ENCODE measurements around the gene FLT3. TPM values are rescaled to one million over a fixed set of nuclear protein-coding genes. Genes with fewer than 3 reads are reported as not detected.

Gene FLT3
- total RNA-seq, 2 donors from 2014 or later: 0.81 to 1.1 TPM

DNA sequence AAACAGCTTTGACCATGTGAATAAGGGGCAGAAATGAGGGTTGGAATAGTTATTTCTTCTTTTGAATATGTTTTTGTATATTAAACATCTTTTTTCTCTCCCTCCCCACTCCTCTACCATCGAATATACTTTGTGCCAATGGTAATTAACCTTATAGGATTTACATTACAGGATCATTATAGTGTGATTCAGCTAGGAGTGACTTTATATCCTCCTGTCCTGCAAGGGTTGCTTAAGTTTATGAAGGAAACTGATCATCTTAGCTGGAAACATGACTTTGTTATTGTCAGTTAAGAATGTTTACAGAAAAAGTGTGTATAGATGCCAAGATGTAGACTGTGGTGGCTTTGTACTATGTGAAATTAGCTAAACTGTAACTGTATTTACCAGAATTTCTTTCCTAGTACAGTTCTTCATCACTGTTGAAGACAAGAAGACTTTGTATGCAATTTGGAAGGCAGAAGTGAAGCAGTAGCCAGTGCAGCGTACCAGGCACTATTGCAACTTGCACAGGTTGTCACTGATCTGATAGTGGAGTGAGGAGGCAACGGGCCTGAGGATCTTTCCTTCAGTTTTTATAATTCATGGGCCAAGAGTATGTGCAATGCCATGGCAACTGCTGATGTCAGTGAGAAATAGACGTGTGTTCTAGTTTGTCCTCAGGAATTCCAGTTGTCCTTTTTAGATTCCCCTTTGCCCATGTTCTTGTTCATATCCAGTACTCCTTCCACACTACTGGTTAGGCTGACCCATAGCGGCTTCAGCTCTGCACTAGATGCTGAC lies 29.7 kb upstream of the FLT3 start:
- DNase-seq (ENCODE audit: low spot score): no peak
- no peak overlapping the region for H3K27ac ChIP-seq
- H3K36me3 ChIP-seq: no peaks in the 10 kb centered on the region
- no peak overlapping the region for H3K4me3 ChIP-seq
- no peaks in the 10 kb centered on the region for H3K4me1 ChIP-seq (ENCODE audit: control insufficient read depth in 1 of 2, low read depth in 2 of 2)
- no peaks in the 10 kb centered on the region for H3K27me3 ChIP-seq (replicated peaks; ENCODE audit: insufficient read depth)
- TF ChIP-seq, protein P1, sequence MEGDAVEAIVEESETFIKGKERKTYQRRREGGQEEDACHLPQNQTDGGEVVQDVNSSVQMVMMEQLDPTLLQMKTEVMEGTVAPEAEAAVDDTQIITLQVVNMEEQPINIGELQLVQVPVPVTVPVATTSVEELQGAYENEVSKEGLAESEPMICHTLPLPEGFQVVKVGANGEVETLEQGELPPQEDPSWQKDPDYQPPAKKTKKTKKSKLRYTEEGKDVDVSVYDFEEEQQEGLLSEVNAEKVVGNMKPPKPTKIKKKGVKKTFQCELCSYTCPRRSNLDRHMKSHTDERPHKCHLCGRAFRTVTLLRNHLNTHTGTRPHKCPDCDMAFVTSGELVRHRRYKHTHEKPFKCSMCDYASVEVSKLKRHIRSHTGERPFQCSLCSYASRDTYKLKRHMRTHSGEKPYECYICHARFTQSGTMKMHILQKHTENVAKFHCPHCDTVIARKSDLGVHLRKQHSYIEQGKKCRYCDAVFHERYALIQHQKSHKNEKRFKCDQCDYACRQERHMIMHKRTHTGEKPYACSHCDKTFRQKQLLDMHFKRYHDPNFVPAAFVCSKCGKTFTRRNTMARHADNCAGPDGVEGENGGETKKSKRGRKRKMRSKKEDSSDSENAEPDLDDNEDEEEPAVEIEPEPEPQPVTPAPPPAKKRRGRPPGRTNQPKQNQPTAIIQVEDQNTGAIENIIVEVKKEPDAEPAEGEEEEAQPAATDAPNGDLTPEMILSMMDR (IDR thresholded peaks at IDR 0.05): no peak
- no peaks in the 10 kb centered on the region for H3K9me3 ChIP-seq
- no peak for ATAC-seq (ENCODE audit: insufficient number of reproducible peaks, low FRiP score, low read depth)

DNA sequence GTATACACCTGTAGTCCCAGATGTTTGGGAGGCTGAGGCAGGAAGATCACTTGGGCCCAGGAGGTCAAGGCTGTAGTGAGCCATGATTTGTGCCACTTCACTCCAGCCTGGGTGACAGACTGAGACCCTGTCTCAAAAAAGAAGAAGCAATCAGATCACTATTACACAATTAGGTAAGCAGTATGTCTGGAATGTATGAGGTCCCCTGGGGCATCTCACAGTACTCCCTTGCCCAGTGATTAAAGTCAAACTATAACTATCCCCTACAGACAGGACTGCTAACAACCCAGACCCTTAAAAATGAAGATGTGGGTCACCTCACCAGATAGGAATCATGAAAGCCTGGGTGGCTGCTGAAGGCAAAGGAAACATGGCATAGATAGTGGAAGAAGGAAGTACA lies 28.6 kb upstream of the FLT3 start:
- Histone ChIP-seq H3K36me3 (no peaks in the 10 kb centered on the region), H3K9me3 (no peaks in the 10 kb centered on the region), H3K4me3 (no peak overlapping the region), H3K27ac (no peak overlapping the region), H3K4me1 (ENCODE audit: control insufficient read depth in 1 of 2, low read depth in 2 of 2) (no peaks in the 10 kb centered on the region), H3K27me3 (replicated peaks; ENCODE audit: insufficient read depth) (no peaks in the 10 kb centered on the region)
- ATAC-seq (ENCODE audit: insufficient number of reproducible peaks, low FRiP score, low read depth) (no peak), DNase-seq (ENCODE audit: low spot score) (no peak)
- TF ChIP-seq, protein P1 (IDR thresholded peaks at IDR 0.05): no peak

DNA sequence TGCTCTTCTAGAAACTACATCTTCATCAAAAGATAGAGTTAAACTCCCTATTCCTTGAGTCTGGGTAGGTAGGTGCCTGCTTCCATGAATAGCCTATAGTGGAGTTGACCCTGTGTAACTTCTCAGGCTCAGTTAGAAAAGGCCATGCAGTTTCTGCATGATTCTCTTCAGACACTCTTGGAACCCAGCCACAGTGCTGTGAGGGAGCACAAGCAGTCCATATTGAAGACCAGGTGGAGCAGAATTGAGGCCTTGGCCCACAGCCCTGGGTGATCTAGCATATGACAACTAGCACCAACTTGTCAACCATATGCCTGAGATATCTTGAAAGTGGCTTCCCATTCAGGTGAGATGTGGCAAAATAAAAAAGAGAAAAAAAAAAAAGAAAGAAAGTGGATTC lies 27.7 kb upstream of the FLT3 start:
- Histone ChIP-seq H3K4me3 (no peak overlapping the region), H3K9me3 (no peaks in the 10 kb centered on the region), H3K36me3 (no peaks in the 10 kb centered on the region), H3K27ac (no peak overlapping the region), H3K4me1 (ENCODE audit: control insufficient read depth in 1 of 2, low read depth in 2 of 2) (no peaks in the 10 kb centered on the region), H3K27me3 (replicated peaks; ENCODE audit: insufficient read depth) (no peaks in the 10 kb centered on the region)
- DNase-seq (ENCODE audit: low spot score) (no peak), ATAC-seq (ENCODE audit: insufficient number of reproducible peaks, low FRiP score, low read depth) (no peak)
- TF ChIP-seq, protein P1 (IDR thresholded peaks at IDR 0.05): no peak

DNA sequence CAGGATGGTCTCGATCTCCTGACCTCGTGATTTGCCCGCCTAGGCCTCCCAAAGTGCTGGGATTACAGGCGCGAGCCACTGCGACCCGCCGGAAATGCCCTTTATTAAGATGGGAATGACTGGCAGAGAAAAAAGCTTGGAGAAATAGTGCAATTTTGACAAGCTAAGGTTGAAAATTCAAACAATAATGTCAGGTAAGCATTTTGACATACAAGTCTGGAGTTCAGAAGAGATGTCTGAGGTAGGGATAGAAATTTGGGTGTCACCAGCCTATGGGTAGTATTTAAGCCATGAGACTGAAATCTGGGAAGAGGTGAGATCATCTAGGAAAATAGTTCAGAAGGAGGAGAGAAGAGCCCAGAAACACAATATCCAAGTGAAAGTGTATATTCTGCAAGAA lies 20.8 kb upstream of the FLT3 start:
- no peaks in the 10 kb centered on the region for H3K36me3 ChIP-seq
- DNase-seq (ENCODE audit: low spot score) (no peak), ATAC-seq (ENCODE audit: insufficient number of reproducible peaks, low FRiP score, low read depth) (no peak)
- H3K4me3 ChIP-seq: no peak overlapping the region
- no peaks in the 10 kb centered on the region for H3K4me1 ChIP-seq (ENCODE audit: control insufficient read depth in 1 of 2, low read depth in 2 of 2)
- H3K27ac ChIP-seq: no peak overlapping the region
- TF ChIP-seq, protein P1 (IDR thresholded peaks at IDR 0.05): no peak
- H3K9me3 ChIP-seq: no peaks in the 10 kb centered on the region
- H3K27me3 ChIP-seq (replicated peaks; ENCODE audit: insufficient read depth): no peaks in the 10 kb centered on the region

DNA sequence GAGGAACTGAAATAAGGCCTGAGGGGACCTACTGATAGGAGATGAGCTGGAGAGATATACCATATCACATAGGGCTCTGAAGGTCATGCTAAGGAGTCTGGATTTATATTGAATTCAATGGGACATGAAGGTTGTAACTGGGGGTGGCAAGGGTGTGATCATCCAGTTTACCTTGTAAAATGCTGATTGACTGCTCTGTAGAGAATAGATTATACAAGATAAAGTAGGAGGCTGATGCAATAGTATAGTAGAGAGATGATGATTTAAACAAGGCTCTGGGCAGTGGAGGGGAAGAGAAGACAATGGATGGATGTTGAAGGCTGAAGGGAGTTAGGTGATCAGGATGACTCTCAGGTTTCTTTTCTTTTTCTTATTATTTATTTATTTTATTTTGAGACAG lies 19.9 kb upstream of the FLT3 start:
- Histone ChIP-seq H3K36me3 (no peaks in the 10 kb centered on the region), H3K4me1 (ENCODE audit: control insufficient read depth in 1 of 2, low read depth in 2 of 2) (no peaks in the 10 kb centered on the region), H3K27ac (no peak overlapping the region), H3K27me3 (replicated peaks; ENCODE audit: insufficient read depth) (no peaks in the 10 kb centered on the region), H3K4me3 (no peak overlapping the region), H3K9me3 (no peaks in the 10 kb centered on the region)
- DNase-seq (ENCODE audit: low spot score): no peak
- TF ChIP-seq, protein P1 (IDR thresholded peaks at IDR 0.05): no peak
- ATAC-seq (ENCODE audit: insufficient number of reproducible peaks, low FRiP score, low read depth): no peak
